Keratinocyte (primary cell): ENCODE data around the gene SEMA3D. TPM values are rescaled to one million over a fixed set of nuclear protein-coding genes. Genes with fewer than 3 reads are reported as not detected.

ENCODE experiments used
- DNase-seq: peaks from one replicate; pipeline ENCODE4 v3.0.0-alpha.2; 2011; ENCODE audit warnings: low read depth, missing footprints, low spot score
- FAIRE-seq: peaks from 2 replicates; lab custom pipeline; 2011; peaks lifted over from hg19 to GRCh38; lab: Jason Lieb, UNC
- H2AFZ ChIP-seq: 2 replicates; pipeline ENCODE4 v1.6.0; 2012; ENCODE audit warnings: low read length, control low read depth, inconsistent platforms; ENCODE audit not compliant: control insufficient read depth
- H3K27ac ChIP-seq: 2 replicates; pipeline ENCODE4 v1.5.1; 2011; ENCODE audit warnings: low read length; ENCODE audit not compliant: control insufficient read depth, insufficient read depth
- H3K27me3 ChIP-seq: 3 replicates; pipeline ENCODE4 v1.6.0; 2011; ENCODE audit warnings: low read length; ENCODE audit not compliant: control insufficient read depth, insufficient read depth; ENCODE audit errors: extremely low read depth
- H3K36me3 ChIP-seq, 2 experiments: 2 replicates in 1 of 2; 3 replicates in 1 of 2; pipeline ENCODE4 v1.5.1; 2011; ENCODE audit warnings: low read length in 2 of 2, mild to moderate bottlenecking in 1 of 2; ENCODE audit not compliant: control insufficient read depth in 2 of 2, insufficient read depth in 2 of 2; ENCODE audit errors: extremely low read depth in 1 of 2
- H3K4me1 ChIP-seq: 3 replicates; pipeline ENCODE4 v1.5.1; 2011; ENCODE audit warnings: low read length; ENCODE audit not compliant: control insufficient read depth, insufficient read depth; ENCODE audit errors: extremely low read depth
- H3K4me2 ChIP-seq: 3 replicates; pipeline ENCODE4 v1.6.0; 2011; ENCODE audit warnings: low read depth, low read length; ENCODE audit not compliant: control insufficient read depth, insufficient read depth; ENCODE audit errors: extremely low read depth
- H3K4me3 ChIP-seq, 3 experiments: fragments of 200-600 bp in 1 of 3; sonication (generic) in 1 of 3; 2 replicates in 2 of 3; 3 replicates in 1 of 3; pipeline ENCODE4 v1.5.1; 2011 to 2016; ENCODE audit warnings: low read length in 3 of 3, mild to moderate bottlenecking in 3 of 3, control low read depth in 2 of 3, inconsistent platforms in 1 of 3, low read depth in 1 of 3, mixed read lengths in 1 of 3, mixed run types in 1 of 3, moderate library complexity in 1 of 3; ENCODE audit not compliant: control insufficient read depth in 2 of 3, insufficient read depth in 2 of 3; ENCODE audit errors: extremely low read depth in 1 of 3
- H3K79me2 ChIP-seq: 2 replicates; pipeline ENCODE4 v1.6.0; 2012; ENCODE audit warnings: low read length; ENCODE audit not compliant: control insufficient read depth, insufficient read depth
- H3K9ac ChIP-seq: 3 replicates; pipeline ENCODE4 v1.6.0; 2011; ENCODE audit warnings: low read length; ENCODE audit not compliant: control insufficient read depth, insufficient read depth; ENCODE audit errors: extremely low read depth
- H3K9me1 ChIP-seq: 3 replicates; pipeline ENCODE4 v1.6.0; 2011; ENCODE audit warnings: low read length; ENCODE audit not compliant: control insufficient read depth, insufficient read depth; ENCODE audit errors: extremely low read depth
- H3K9me3 ChIP-seq: 2 replicates; pipeline ENCODE4 v1.5.1; 2012; ENCODE audit warnings: low read depth, low read length; ENCODE audit not compliant: control insufficient read depth
- H4K20me1 ChIP-seq: 3 replicates; pipeline ENCODE4 v1.6.0; 2011; ENCODE audit warnings: low read length; ENCODE audit not compliant: control insufficient read depth, insufficient read depth; ENCODE audit errors: extremely low read depth
- CTCF ChIP-seq, 3 experiments: IDR thresholded peaks in 1 of 3; conservative IDR thresholded peaks in 1 of 3; optimal IDR thresholded peaks in 1 of 3; 2 replicates in 2 of 3; 3 replicates in 1 of 3; pipeline versions ENCODE3 to v1.5.1; 2011; ENCODE audit warnings: low read length in 3 of 3, mild to moderate bottlenecking in 3 of 3, moderate library complexity in 2 of 3, control low read depth in 1 of 3, inconsistent platforms in 1 of 3; ENCODE audit not compliant: insufficient read depth in 2 of 3; ENCODE audit errors: extremely low read depth in 1 of 3
- EZH2 ChIP-seq: IDR thresholded peaks from one replicate; pipeline ENCODE4 v1.6.1; 2012; ENCODE audit warnings: inconsistent platforms, mild to moderate bottlenecking, low read length, moderate library complexity
- dilution Hi-C: fragments of 300-500 bp; cut with MboI; formaldehyde crosslinking; loops from one replicate; pipeline ENCODE4 v1.7.0; 2020; ENCODE audit warnings: low sequenced_read_pairs; ENCODE audit not compliant: extremely low pct_ligation_motif_present
- polyA plus RNA-seq, 5 experiments: library from polyadenylated mRNA; depleted of rRNA in 3 of 5; stranded (reverse) in 3 of 5; stranded (forward) in 1 of 5; unstranded in 1 of 5; fragments of >200 nt; gene quantifications; 1 replicate in 1 of 5; 2 replicates in 3 of 5; 3 replicates in 1 of 5; pipeline versions ENCODE4 v1.2.1 to v1.2.3, GENCODE V29; 2011 to 2012; ENCODE audit warnings: missing spikeins in 2 of 5, low read depth in 1 of 5, low replicate concordance in 1 of 5

Gene SEMA3D
- polyA plus RNA-seq, 1 donor (not counting 4 experiments of a cell fraction or from before 2014, with no cell fraction given): 5.2 TPM

- Histone ChIP-seq H3K36me3 (no peaks in the 10 kb centered on the region), H3K79me2 (no peaks in the 10 kb centered on the region), H3K9me1 (no peaks in the 10 kb centered on the region), H3K4me3 (peak overlapping the region in 1 of 3 experiments; percentile 22), H3K9ac (no peak overlapping the region), H3K4me2 (peak overlapping the region; percentile 67), H3K4me1 (peaks cover 12% of the 10 kb centered on the region), H3K27me3 (no peaks in the 10 kb centered on the region), H3K27ac (no peak overlapping the region), H3K9me3 (no peaks in the 10 kb centered on the region), H2AFZ (peak overlapping the region; percentile 43), H4K20me1 (no peaks in the 10 kb centered on the region)
- dilution Hi-C loops: no loop called here
- FAIRE-seq (peak; percentile 73), DNase-seq (no peak)
- TF ChIP-seq CTCF (optimal IDR thresholded peaks at IDR 0.05 in 1 of 3, IDR thresholded peaks at IDR 0.05 in 1 of 3, conservative IDR thresholded peaks at IDR 0.05 in 1 of 3; ENCODE audit: extremely low read depth in 1 of 3, insufficient read depth in 2 of 3, low read length in 3 of 3) (no peak), EZH2 (no peak)
Observed at GRCh38 chr7:85025312-85025756, 161.5 kb downstream of the SEMA3D start.

- peak; percentile 69 for FAIRE-seq
- H3K4me1 ChIP-seq: peaks cover 12% of the 10 kb centered on the region
- no peak overlapping the region for H3K9ac ChIP-seq
- no peak for TF ChIP-seq CTCF (optimal IDR thresholded peaks at IDR 0.05 in 1 of 3, IDR thresholded peaks at IDR 0.05 in 1 of 3, conservative IDR thresholded peaks at IDR 0.05 in 1 of 3; ENCODE audit: extremely low read depth in 1 of 3, insufficient read depth in 2 of 3, low read length in 3 of 3)
- no peak for TF ChIP-seq EZH2
- no peaks in the 10 kb centered on the region for H3K36me3 ChIP-seq
- H3K4me2 ChIP-seq: no peak overlapping the region
- H3K27ac ChIP-seq: no peak overlapping the region
- DNase-seq: no peak
- no peaks in the 10 kb centered on the region for H3K9me3 ChIP-seq
- dilution Hi-C loops: loop anchor here (25.0 kb wide), 1 partner anchor 1087 kb away; no protein-coding TSS in a partner anchor
- H3K27me3 ChIP-seq: no peaks in the 10 kb centered on the region
- no peaks in the 10 kb centered on the region for H4K20me1 ChIP-seq
- no peak overlapping the region for H2AFZ ChIP-seq
- no peak overlapping the region for H3K4me3 ChIP-seq
- H3K79me2 ChIP-seq: no peaks in the 10 kb centered on the region
- no peaks in the 10 kb centered on the region for H3K9me1 ChIP-seq
Observed at GRCh38 chr7:85023916-85024315, 162.9 kb downstream of the SEMA3D start.
